Uterus (tissue), 2 donors: Measurements from ENCODE around the gene HTT-AS.

Experiments used
- POLR2A ChIP-seq, 2 donors: fragments of 450-650 bp; IDR thresholded peaks; one replicate each; pipeline ENCODE4 v1.6.1; 2016; ENCODE audit warnings: antibody characterized with exemption in 2 of 2, mild to moderate bottlenecking in 1 of 2, moderate library complexity in 1 of 2
- TF ChIP-seq, protein P1 (sequence below), 4 experiments: fragments of 200-600 bp in 2 of 4; fragments of 450-650 bp in 2 of 4; sonication (generic) in 2 of 4; IDR thresholded peaks; one replicate each; pipeline ENCODE4 v1.5.1; 2016 to 2019; ENCODE audit warnings: antibody characterized with exemption in 4 of 4, mild to moderate bottlenecking in 2 of 4, moderate library complexity in 1 of 4

DNA sequence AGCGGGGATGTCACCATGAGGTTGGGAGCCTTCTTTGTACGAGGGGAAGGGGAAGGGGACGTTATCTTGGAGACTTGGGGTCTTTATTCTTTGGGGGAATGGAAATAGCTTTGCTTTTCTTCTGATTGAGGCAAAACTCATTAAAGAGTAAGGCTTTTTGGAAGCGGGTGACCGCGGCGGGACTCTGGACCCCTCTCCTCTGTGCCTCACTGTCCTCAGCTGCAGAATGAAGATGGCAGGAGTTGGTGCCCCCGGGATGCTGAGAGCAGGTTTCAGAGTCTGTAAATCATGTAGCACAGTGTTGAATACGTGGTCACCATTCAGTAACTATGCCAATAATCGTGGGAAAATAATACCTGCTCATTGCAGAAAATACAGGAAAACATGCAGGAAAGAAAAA lies 32.1 kb downstream of the HTT-AS start:
- TF ChIP-seq, protein P1, sequence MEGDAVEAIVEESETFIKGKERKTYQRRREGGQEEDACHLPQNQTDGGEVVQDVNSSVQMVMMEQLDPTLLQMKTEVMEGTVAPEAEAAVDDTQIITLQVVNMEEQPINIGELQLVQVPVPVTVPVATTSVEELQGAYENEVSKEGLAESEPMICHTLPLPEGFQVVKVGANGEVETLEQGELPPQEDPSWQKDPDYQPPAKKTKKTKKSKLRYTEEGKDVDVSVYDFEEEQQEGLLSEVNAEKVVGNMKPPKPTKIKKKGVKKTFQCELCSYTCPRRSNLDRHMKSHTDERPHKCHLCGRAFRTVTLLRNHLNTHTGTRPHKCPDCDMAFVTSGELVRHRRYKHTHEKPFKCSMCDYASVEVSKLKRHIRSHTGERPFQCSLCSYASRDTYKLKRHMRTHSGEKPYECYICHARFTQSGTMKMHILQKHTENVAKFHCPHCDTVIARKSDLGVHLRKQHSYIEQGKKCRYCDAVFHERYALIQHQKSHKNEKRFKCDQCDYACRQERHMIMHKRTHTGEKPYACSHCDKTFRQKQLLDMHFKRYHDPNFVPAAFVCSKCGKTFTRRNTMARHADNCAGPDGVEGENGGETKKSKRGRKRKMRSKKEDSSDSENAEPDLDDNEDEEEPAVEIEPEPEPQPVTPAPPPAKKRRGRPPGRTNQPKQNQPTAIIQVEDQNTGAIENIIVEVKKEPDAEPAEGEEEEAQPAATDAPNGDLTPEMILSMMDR (IDR thresholded peaks at IDR 0.05): no peak
- TF ChIP-seq POLR2A (IDR thresholded peaks at IDR 0.05): no peak
